ENCODE results near the gene MAP2K3. TPM values are rescaled to one million over a fixed set of nuclear protein-coding genes. Genes with fewer than 3 reads are reported as not detected.
A peak's percentile ranks its signal among the peaks of the same experiment; 100 is the strongest.

The MAP2K3 gene
- total RNA-seq, 1 donor from 2014 or later: 11.5 TPM

DNA sequence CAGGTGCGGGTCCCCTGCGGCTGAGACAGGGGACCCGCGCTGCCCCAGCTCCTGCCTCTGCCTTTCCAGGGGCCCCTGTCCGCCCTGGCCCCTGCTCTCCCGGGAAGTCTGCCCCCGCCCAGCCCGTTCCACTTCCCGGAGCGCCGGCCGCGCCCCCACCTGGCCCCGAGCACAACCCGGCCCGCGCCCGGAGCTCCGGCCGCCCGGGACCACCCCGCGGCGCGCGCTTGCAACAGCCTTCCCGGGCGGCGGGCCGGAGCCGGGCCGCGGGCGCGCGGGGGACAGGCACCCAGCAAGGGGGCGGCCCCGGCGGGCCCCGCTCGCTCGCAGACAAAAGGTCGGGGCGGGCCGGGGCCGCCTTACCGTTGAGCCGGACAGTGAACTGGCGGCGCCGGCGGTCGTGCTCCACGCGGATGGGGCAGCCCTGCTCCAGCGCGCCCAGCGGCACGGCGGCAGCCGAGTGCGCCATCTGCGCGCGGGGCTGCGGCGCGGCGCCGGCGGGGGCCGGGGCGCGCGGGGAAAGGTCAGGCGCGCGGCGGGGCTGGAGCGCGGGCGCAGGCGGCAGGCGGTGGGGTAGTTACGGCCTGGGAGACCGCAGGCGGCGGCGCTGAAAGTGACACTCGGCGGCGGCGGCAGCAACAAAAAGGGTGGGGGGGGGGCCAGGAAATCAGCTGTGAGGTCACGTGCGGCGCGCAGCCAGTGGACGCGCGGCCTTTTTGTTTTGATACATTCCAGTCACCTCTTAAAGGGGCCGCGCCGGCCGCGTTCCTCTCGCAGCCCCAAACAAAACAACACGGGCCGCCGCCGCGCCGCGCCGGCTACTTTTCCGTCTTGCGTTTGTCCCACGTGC, 31.5 kb upstream of the MAP2K3 start, which contains the start of gene NATD1:
TSS of gene NATD1 (minus strand) at position 615 of the 850 bp plus-strand sequence. CDS start at position 469, 146 bp downstream.
- Histone ChIP-seq H3K4me3 (ENCODE audit: low read length in 3 of 3) (peak within 1 kb of the TSS; percentile 64 to 81 (median 69)), H3K9ac (ENCODE audit: low read depth in 1 of 3, low read length in 3 of 3) (peak within 1 kb of the TSS; percentile 89 to 91 (median 90)), H3K36me3 (ENCODE audit: control insufficient read depth in 3 of 3, insufficient read depth in 3 of 3, low read length in 3 of 3) (peaks cover 0 to 5% (median 3%) of the 10 kb centered on the region in 3 donors), H3K27me3 (ENCODE audit: control insufficient read depth in 3 of 3, insufficient read depth in 3 of 3, low read length in 3 of 3) (no peaks in the 10 kb centered on the region), H3K4me1 (ENCODE audit: control insufficient read depth in 3 of 3, insufficient read depth in 3 of 3, low read length in 3 of 3) (peaks cover 50 to 52% (median 51%) of the 10 kb centered on the region in 3 donors), H3K27ac (ENCODE audit: low read depth, low read length) (peak within 1 kb of the TSS; percentile 94), H3K9me3 (ENCODE audit: control insufficient read depth in 3 of 3, low read length in 3 of 3) (no peaks in the 10 kb centered on the region)

DNA sequence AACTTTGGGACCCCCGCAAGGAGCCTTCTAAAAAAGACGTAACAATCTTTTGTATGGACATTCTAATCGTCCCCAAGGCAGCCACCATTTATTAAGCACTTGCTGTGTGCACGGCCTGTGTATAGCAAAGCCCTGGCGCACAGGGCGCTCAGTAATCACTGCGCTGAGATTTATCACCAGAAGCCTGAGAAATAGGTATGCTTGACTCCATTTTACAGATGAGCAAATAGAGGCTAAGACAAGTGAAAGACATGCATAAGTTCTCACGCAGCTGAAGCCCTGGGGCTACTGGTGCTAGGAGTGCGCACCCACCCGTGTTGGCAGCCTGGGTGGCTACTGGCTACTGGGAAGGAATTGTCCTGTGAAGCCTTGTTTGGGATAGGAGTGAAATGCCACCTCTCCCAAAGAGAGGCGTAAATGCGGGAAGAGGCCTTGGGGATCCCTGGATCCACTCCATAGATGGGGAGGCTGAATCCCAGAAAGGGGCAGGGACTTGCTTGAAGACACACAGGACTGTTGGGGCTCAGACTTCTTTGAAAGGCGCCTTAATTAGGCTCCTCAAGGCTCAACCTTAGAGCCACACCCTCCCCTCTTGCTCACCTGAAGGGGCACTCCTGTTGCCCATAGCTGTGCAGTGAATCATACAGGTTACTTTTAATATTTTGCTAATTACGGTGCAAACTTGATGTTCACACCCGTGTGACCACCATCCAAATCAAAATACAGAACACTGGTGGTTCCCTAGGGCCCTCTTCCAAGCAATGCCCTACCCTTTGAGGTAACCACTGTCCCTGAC, 30.7 kb upstream of the MAP2K3 start:
- H3K27ac ChIP-seq (ENCODE audit: low read depth, low read length): peak overlapping the region; percentile 84
- H3K36me3 ChIP-seq (ENCODE audit: control insufficient read depth in 3 of 3, insufficient read depth in 3 of 3, low read length in 3 of 3): peaks cover 0 to 5% (median 0%) of the 10 kb centered on the region in 3 donors
- no peaks in the 10 kb centered on the region for H3K9me3 ChIP-seq (ENCODE audit: control insufficient read depth in 3 of 3, low read length in 3 of 3)
- H3K4me1 ChIP-seq (ENCODE audit: control insufficient read depth in 3 of 3, insufficient read depth in 3 of 3, low read length in 3 of 3): peaks cover 42 to 44% (median 43%) of the 10 kb centered on the region in 3 donors
- peak overlapping the region; percentile 66 to 83 (median 75) for H3K9ac ChIP-seq (ENCODE audit: low read depth in 1 of 3, low read length in 3 of 3)
- no peaks in the 10 kb centered on the region for H3K27me3 ChIP-seq (ENCODE audit: control insufficient read depth in 3 of 3, insufficient read depth in 3 of 3, low read length in 3 of 3)
- peak overlapping the region; percentile 64 to 81 (median 64) for H3K4me3 ChIP-seq (ENCODE audit: low read length in 3 of 3)

DNA sequence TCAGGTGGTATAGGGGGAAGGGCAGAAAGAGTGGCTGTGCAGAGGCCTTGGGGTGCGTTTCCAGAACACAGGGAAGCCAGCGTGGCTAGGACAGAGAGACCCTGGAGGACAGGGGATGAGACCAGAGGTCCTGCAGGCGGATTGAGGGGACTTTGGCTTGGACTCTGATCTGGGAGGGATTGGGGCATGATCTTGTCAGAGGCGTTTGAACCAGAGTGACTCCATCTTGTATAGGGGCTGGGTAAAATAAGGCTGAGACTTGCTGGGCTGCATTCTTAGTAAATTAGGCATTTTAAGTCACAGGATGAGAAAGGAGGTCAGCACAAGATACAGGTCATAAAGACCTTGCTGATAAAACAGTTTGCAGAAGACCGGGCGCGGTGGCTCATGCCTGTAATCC, 25.9 kb upstream of the MAP2K3 start:
- peaks cover 15 to 17% (median 16%) of the 10 kb centered on the region in 3 donors for H3K4me1 ChIP-seq (ENCODE audit: control insufficient read depth in 3 of 3, insufficient read depth in 3 of 3, low read length in 3 of 3)
- H3K9me3 ChIP-seq (ENCODE audit: control insufficient read depth in 3 of 3, low read length in 3 of 3): no peaks in the 10 kb centered on the region
- no peak overlapping the region for H3K4me3 ChIP-seq (ENCODE audit: low read length in 3 of 3)
- H3K36me3 ChIP-seq (ENCODE audit: control insufficient read depth in 3 of 3, insufficient read depth in 3 of 3, low read length in 3 of 3): no peaks in the 10 kb centered on the region
- no peak overlapping the region for H3K9ac ChIP-seq (ENCODE audit: low read depth in 1 of 3, low read length in 3 of 3)
- H3K27me3 ChIP-seq (ENCODE audit: control insufficient read depth in 3 of 3, insufficient read depth in 3 of 3, low read length in 3 of 3): no peaks in the 10 kb centered on the region
- no peak overlapping the region for H3K27ac ChIP-seq (ENCODE audit: low read depth, low read length)

DNA sequence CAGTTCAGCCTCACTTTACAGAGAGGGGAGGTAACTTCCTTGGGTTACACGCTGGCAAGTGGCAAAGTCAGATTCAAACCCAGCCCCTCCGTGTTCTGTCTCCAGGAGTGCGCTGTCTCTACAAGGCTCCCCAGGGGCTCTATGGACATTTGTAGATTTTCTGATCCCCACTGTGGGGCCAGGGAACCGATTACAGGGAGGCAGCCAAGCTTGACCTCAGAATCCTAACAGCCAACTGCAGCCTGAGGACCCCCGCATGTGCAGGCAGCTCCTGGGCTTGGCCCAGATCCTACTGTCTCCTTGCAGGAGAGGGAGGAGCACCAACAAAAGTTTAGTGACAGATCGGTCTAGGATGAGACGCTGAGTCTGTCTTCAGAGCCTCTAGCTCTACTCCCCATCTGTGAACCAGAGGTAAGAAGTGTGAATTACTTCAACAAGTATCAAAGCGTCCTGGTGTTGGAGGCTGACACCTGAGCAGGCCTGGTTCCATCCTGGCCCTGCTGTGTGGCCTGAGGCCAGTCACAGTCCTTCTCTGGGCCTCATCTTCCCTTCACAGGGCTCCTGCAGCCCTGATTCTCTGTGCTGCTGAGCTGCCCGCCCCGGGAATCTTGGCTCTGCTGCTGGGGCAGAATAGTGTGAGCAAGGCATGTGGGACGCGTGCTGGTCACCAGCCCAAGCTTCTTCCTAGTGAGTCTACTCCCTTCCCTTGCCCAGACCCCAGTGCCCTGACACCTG, 22.1 kb upstream of the MAP2K3 start:
- H3K27ac ChIP-seq (ENCODE audit: low read depth, low read length): no peak overlapping the region
- H3K9ac ChIP-seq (ENCODE audit: low read depth in 1 of 3, low read length in 3 of 3): no peak overlapping the region
- H3K9me3 ChIP-seq (ENCODE audit: control insufficient read depth in 3 of 3, low read length in 3 of 3): no peaks in the 10 kb centered on the region

GRCh38 chr17:21263376-21263775, 21.1 kb upstream of the MAP2K3 start:
- Histone ChIP-seq H3K4me1 (ENCODE audit: control insufficient read depth in 3 of 3, insufficient read depth in 3 of 3, low read length in 3 of 3) (peaks cover 9 to 11% (median 11%) of the 10 kb centered on the region in 3 donors), H3K4me3 (ENCODE audit: low read length in 3 of 3) (no peak overlapping the region), H3K27me3 (ENCODE audit: control insufficient read depth in 3 of 3, insufficient read depth in 3 of 3, low read length in 3 of 3) (no peaks in the 10 kb centered on the region), H3K27ac (ENCODE audit: low read depth, low read length) (no peak overlapping the region), H3K36me3 (ENCODE audit: control insufficient read depth in 3 of 3, insufficient read depth in 3 of 3, low read length in 3 of 3) (no peaks in the 10 kb centered on the region), H3K9me3 (ENCODE audit: control insufficient read depth in 3 of 3, low read length in 3 of 3) (no peaks in the 10 kb centered on the region), H3K9ac (ENCODE audit: low read depth in 1 of 3, low read length in 3 of 3) (peak overlapping the region in 2 of 3 donors; percentile 5 to 25)

More for the DNA sequence above, 22.1 kb upstream of the MAP2K3 start:
- no peaks in the 10 kb centered on the region for H3K36me3 ChIP-seq (ENCODE audit: control insufficient read depth in 3 of 3, insufficient read depth in 3 of 3, low read length in 3 of 3)
- no peak overlapping the region for H3K4me3 ChIP-seq (ENCODE audit: low read length in 3 of 3)
- H3K4me1 ChIP-seq (ENCODE audit: control insufficient read depth in 3 of 3, insufficient read depth in 3 of 3, low read length in 3 of 3): peaks cover 9 to 11% (median 11%) of the 10 kb centered on the region in 3 donors
- no peaks in the 10 kb centered on the region for H3K27me3 ChIP-seq (ENCODE audit: control insufficient read depth in 3 of 3, insufficient read depth in 3 of 3, low read length in 3 of 3)

GRCh38 chr17:21268596-21269188, 15.8 kb upstream of the MAP2K3 start:
- no peak overlapping the region for H3K27ac ChIP-seq (ENCODE audit: low read depth, low read length)
- no peak overlapping the region for H3K9ac ChIP-seq (ENCODE audit: low read depth in 1 of 3, low read length in 3 of 3)
- H3K27me3 ChIP-seq (ENCODE audit: control insufficient read depth in 3 of 3, insufficient read depth in 3 of 3, low read length in 3 of 3): no peaks in the 10 kb centered on the region
- H3K36me3 ChIP-seq (ENCODE audit: control insufficient read depth in 3 of 3, insufficient read depth in 3 of 3, low read length in 3 of 3): no peaks in the 10 kb centered on the region
- no peak overlapping the region for H3K4me3 ChIP-seq (ENCODE audit: low read length in 3 of 3)
- peaks cover 0 to 3% (median 2%) of the 10 kb centered on the region in 3 donors for H3K4me1 ChIP-seq (ENCODE audit: control insufficient read depth in 3 of 3, insufficient read depth in 3 of 3, low read length in 3 of 3)
- H3K9me3 ChIP-seq (ENCODE audit: control insufficient read depth in 3 of 3, low read length in 3 of 3): no peaks in the 10 kb centered on the region

- no peaks in the 10 kb centered on the region for H3K36me3 ChIP-seq (ENCODE audit: control insufficient read depth in 3 of 3, insufficient read depth in 3 of 3, low read length in 3 of 3)
- no peak overlapping the region for H3K9ac ChIP-seq (ENCODE audit: low read depth in 1 of 3, low read length in 3 of 3)
- no peak overlapping the region for H3K27ac ChIP-seq (ENCODE audit: low read depth, low read length)
- no peak overlapping the region for H3K4me3 ChIP-seq (ENCODE audit: low read length in 3 of 3)
- no peaks in the 10 kb centered on the region for H3K9me3 ChIP-seq (ENCODE audit: control insufficient read depth in 3 of 3, low read length in 3 of 3)
- H3K27me3 ChIP-seq (ENCODE audit: control insufficient read depth in 3 of 3, insufficient read depth in 3 of 3, low read length in 3 of 3): no peaks in the 10 kb centered on the region
- peaks cover 5 to 8% (median 7%) of the 10 kb centered on the region in 3 donors for H3K4me1 ChIP-seq (ENCODE audit: control insufficient read depth in 3 of 3, insufficient read depth in 3 of 3, low read length in 3 of 3)
Measured at GRCh38 chr17:21269394-21269793, 15.1 kb upstream of the MAP2K3 start.

DNA sequence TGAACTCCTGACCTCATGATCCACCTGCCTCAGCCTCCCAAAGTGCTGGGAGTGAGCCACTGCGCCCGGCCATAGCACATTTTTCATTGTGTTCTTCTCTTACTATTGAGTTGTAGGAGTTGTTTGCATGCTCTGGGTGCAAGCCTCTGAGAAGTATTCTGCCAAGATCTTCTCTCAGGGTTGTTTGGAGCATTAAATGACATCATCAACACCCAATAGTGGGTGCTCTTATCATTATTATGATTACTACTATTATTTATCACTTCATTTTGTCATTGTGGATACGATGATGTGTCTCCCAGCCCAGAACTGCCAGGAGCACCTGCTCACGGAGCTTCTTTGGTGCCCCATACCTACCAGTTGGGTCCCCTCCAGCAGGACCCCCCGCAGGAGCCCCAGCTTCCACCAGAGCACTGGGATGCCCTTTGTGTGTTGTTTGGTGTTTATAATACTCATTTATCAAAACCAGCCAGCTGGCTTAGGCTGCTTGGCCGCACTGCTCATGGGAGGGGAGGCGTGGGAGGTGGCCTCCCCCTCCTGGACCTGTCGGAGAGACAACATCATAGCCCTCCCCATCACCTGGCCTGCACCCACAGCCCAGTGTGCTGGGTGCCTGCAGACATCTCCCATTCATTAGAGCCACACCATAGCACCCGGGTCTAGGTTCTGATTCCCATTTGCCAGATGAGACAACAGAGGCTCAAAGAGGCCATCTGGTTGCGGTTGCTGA, 12.9 kb upstream of the MAP2K3 start:
- H3K9ac ChIP-seq (ENCODE audit: low read depth in 1 of 3, low read length in 3 of 3): no peak overlapping the region
- H3K36me3 ChIP-seq (ENCODE audit: control insufficient read depth in 3 of 3, insufficient read depth in 3 of 3, low read length in 3 of 3): no peaks in the 10 kb centered on the region
- no peak overlapping the region for H3K27ac ChIP-seq (ENCODE audit: low read depth, low read length)
- H3K4me3 ChIP-seq (ENCODE audit: low read length in 3 of 3): no peak overlapping the region
- no peaks in the 10 kb centered on the region for H3K27me3 ChIP-seq (ENCODE audit: control insufficient read depth in 3 of 3, insufficient read depth in 3 of 3, low read length in 3 of 3)
- no peaks in the 10 kb centered on the region for H3K9me3 ChIP-seq (ENCODE audit: control insufficient read depth in 3 of 3, low read length in 3 of 3)
- peaks cover 22 to 28% (median 26%) of the 10 kb centered on the region in 3 donors for H3K4me1 ChIP-seq (ENCODE audit: control insufficient read depth in 3 of 3, insufficient read depth in 3 of 3, low read length in 3 of 3)

- no peak overlapping the region for H3K9ac ChIP-seq (ENCODE audit: low read depth in 1 of 3, low read length in 3 of 3)
- H3K9me3 ChIP-seq (ENCODE audit: control insufficient read depth in 3 of 3, low read length in 3 of 3): no peaks in the 10 kb centered on the region
- no peak overlapping the region for H3K27ac ChIP-seq (ENCODE audit: low read depth, low read length)
- no peaks in the 10 kb centered on the region for H3K36me3 ChIP-seq (ENCODE audit: control insufficient read depth in 3 of 3, insufficient read depth in 3 of 3, low read length in 3 of 3)
- peaks cover 22 to 30% (median 28%) of the 10 kb centered on the region in 3 donors for H3K4me1 ChIP-seq (ENCODE audit: control insufficient read depth in 3 of 3, insufficient read depth in 3 of 3, low read length in 3 of 3)
- no peak overlapping the region for H3K4me3 ChIP-seq (ENCODE audit: low read length in 3 of 3)
- H3K27me3 ChIP-seq (ENCODE audit: control insufficient read depth in 3 of 3, insufficient read depth in 3 of 3, low read length in 3 of 3): no peaks in the 10 kb centered on the region
Measured at GRCh38 chr17:21272250-21272649, 12.3 kb upstream of the MAP2K3 start.
